Measurements from ENCODE around the gene REN.

GRCh38 chr1:204125759-204126351 is 40.3 kb downstream of the REN start:
- TF ChIP-seq CTCF (IDR thresholded peaks at IDR 0.05), result no peak
- no peak for TF ChIP-seq POLR2A (IDR thresholded peaks at IDR 0.05)

Data from heart left ventricle (tissue), 13 donors.